ENCODE results near the gene DEAF1. TPM values are rescaled to one million over a fixed set of nuclear protein-coding genes. Genes with fewer than 3 reads are reported as not detected.
A peak's percentile ranks its signal among the peaks of the same experiment; 100 is the strongest.

Gene DEAF1
- total and polyA plus RNA-seq, 2 of the 13 experiments (the other 11 are each of a cell fraction or from before 2014, with no cell fraction given) = 22.3 to 29.6 TPM

GRCh38 chr11:655036-655726 is 39.8 kb downstream of the DEAF1 start (continued):
- TF ChIP-seq ZSCAN21 (CRISPR knock-in tag; IDR thresholded peaks at IDR 0.05; ENCODE audit: borderline replicate concordance) (peak; percentile 21; the same call in 1 of the 2 replicates), ZNF780A (CRISPR knock-in tag; IDR thresholded peaks at IDR 0.05) (no peak), ZNF207 (IDR thresholded peaks at IDR 0.05; ENCODE audit: borderline replicate concordance) (no peak), SALL1 (CRISPR knock-in tag; IDR thresholded peaks at IDR 0.05) (peak; percentile 49), ATF3 (CRISPR knock-in tag; IDR thresholded peaks at IDR 0.05) (no peak), MEIS1 (CRISPR knock-in tag; IDR thresholded peaks at IDR 0.05; ENCODE audit: borderline replicate concordance) (peak; percentile 72; the same call in 1 of the 2 replicates), ZNF577 (CRISPR knock-in tag; IDR thresholded peaks at IDR 0.05; ENCODE audit: borderline replicate concordance, low read depth) (no peak), ZNF512 (CRISPR knock-in tag; IDR thresholded peaks at IDR 0.05) (no peak), NPAS2 (CRISPR knock-in tag; IDR thresholded peaks at IDR 0.05; ENCODE audit: borderline replicate concordance) (no peak), SRSF9 (IDR thresholded peaks at IDR 0.05; ENCODE audit: borderline replicate concordance, insufficient read depth, low read depth, low read length, poor library complexity, severe bottlenecking) (no peak), SIX1 (CRISPR knock-in tag; IDR thresholded peaks at IDR 0.05; ENCODE audit: borderline replicate concordance) (no peak), AFF4 (CRISPR knock-in tag; IDR thresholded peaks at IDR 0.05) (no peak), ARNTL (CRISPR knock-in tag; IDR thresholded peaks at IDR 0.05) (no peak), ZNF383 (CRISPR knock-in tag; IDR thresholded peaks at IDR 0.05; ENCODE audit: borderline replicate concordance) (no peak), ZEB1 (IDR thresholded peaks at IDR 0.05; ENCODE audit: insufficient replicate concordance, low read depth) (peak; percentile 5), RAD51 (IDR thresholded peaks at IDR 0.05; ENCODE audit: borderline replicate concordance) (no peak)
- TF ChIP-seq, protein P1, sequence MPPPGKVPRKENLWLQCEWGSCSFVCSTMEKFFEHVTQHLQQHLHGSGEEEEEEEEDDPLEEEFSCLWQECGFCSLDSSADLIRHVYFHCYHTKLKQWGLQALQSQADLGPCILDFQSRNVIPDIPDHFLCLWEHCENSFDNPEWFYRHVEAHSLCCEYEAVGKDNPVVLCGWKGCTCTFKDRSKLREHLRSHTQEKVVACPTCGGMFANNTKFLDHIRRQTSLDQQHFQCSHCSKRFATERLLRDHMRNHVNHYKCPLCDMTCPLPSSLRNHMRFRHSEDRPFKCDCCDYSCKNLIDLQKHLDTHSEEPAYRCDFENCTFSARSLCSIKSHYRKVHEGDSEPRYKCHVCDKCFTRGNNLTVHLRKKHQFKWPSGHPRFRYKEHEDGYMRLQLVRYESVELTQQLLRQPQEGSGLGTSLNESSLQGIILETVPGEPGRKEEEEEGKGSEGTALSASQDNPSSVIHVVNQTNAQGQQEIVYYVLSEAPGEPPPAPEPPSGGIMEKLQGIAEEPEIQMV (CRISPR knock-in tag; IDR thresholded peaks at IDR 0.05; ENCODE audit: low read depth) = no peak
- TF ChIP-seq, protein P2, sequence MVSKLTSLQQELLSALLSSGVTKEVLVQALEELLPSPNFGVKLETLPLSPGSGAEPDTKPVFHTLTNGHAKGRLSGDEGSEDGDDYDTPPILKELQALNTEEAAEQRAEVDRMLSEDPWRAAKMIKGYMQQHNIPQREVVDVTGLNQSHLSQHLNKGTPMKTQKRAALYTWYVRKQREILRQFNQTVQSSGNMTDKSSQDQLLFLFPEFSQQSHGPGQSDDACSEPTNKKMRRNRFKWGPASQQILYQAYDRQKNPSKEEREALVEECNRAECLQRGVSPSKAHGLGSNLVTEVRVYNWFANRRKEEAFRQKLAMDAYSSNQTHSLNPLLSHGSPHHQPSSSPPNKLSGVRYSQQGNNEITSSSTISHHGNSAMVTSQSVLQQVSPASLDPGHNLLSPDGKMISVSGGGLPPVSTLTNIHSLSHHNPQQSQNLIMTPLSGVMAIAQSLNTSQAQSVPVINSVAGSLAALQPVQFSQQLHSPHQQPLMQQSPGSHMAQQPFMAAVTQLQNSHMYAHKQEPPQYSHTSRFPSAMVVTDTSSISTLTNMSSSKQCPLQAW (CRISPR knock-in tag; IDR thresholded peaks at IDR 0.05) = peak; percentile 85
- TF ChIP-seq, protein P3, sequence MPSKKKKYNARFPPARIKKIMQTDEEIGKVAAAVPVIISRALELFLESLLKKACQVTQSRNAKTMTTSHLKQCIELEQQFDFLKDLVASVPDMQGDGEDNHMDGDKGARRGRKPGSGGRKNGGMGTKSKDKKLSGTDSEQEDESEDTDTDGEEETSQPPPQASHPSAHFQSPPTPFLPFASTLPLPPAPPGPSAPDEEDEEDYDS (CRISPR knock-in tag; IDR thresholded peaks at IDR 0.05) = no peak
